ENCODE results near the gene THAP4. TPM values are rescaled to one million over a fixed set of nuclear protein-coding genes. Genes with fewer than 3 reads are reported as not detected.
A peak's percentile ranks its signal among the peaks of the same experiment; 100 is the strongest.

Gene THAP4
- total RNA-seq, 1 donor from 2014 or later, result 42.5 TPM

- no peaks in the 10 kb centered on the region for H3K36me3 Mint-ChIP-seq (ENCODE audit: low read depth, unreplicated experiment)
- TF ChIP-seq CTCF (IDR thresholded peaks at IDR 0.05; ENCODE audit: unreplicated experiment), result no peak
- H3K4me3 Mint-ChIP-seq (ENCODE audit: unreplicated experiment), result no peak overlapping the region
- no peak overlapping the region for H3K27ac Mint-ChIP-seq (ENCODE audit: unreplicated experiment)
- no peak for DNase-seq (ENCODE audit: low spot score)
- H3K9me3 Mint-ChIP-seq (ENCODE audit: unreplicated experiment), result no peaks in the 10 kb centered on the region
- peaks cover 37% of the 10 kb centered on the region for H3K4me1 Mint-ChIP-seq (ENCODE audit: unreplicated experiment)
- peaks cover 13% of the 10 kb centered on the region for H3K27me3 Mint-ChIP-seq (ENCODE audit: unreplicated experiment)
Observed at GRCh38 chr2:241550616-241551580, 86.1 kb downstream of the THAP4 start.

GRCh38 chr2:241548451-241548835, 88.5 kb downstream of the THAP4 start:
- no peaks in the 10 kb centered on the region for H3K36me3 Mint-ChIP-seq (ENCODE audit: low read depth, unreplicated experiment)
- peaks cover 15% of the 10 kb centered on the region for H3K4me1 Mint-ChIP-seq (ENCODE audit: unreplicated experiment)
- TF ChIP-seq CTCF (IDR thresholded peaks at IDR 0.05; ENCODE audit: unreplicated experiment), result no peak
- H3K9me3 Mint-ChIP-seq (ENCODE audit: unreplicated experiment), result no peaks in the 10 kb centered on the region
- no peak overlapping the region for H3K4me3 Mint-ChIP-seq (ENCODE audit: unreplicated experiment)
- DNase-seq (ENCODE audit: low spot score), result no peak
- H3K27me3 Mint-ChIP-seq (ENCODE audit: unreplicated experiment), result peaks cover 8% of the 10 kb centered on the region
- no peak overlapping the region for H3K27ac Mint-ChIP-seq (ENCODE audit: unreplicated experiment)

GRCh38 chr2:241547781-241548450, 89.0 kb downstream of the THAP4 start:
- no peak for DNase-seq (ENCODE audit: low spot score)
- Mint-ChIP-seq H3K4me3 (ENCODE audit: unreplicated experiment) (no peak overlapping the region), H3K4me1 (ENCODE audit: unreplicated experiment) (peaks cover 12% of the 10 kb centered on the region), H3K27ac (ENCODE audit: unreplicated experiment) (peak overlapping the region; percentile 64), H3K27me3 (ENCODE audit: unreplicated experiment) (peaks cover 6% of the 10 kb centered on the region), H3K36me3 (ENCODE audit: low read depth, unreplicated experiment) (no peaks in the 10 kb centered on the region), H3K9me3 (ENCODE audit: unreplicated experiment) (no peaks in the 10 kb centered on the region)
- no peak for TF ChIP-seq CTCF (IDR thresholded peaks at IDR 0.05; ENCODE audit: unreplicated experiment)

GRCh38 chr2:241546771-241547498, 90.0 kb downstream of the THAP4 start:
- H3K27ac Mint-ChIP-seq (ENCODE audit: unreplicated experiment), result no peak overlapping the region

More at GRCh38 chr2:241546771-241547498, 90.0 kb downstream of the THAP4 start:
- no peaks in the 10 kb centered on the region for H3K36me3 Mint-ChIP-seq (ENCODE audit: low read depth, unreplicated experiment)
- DNase-seq (ENCODE audit: low spot score), result peak; percentile 43
- no peaks in the 10 kb centered on the region for H3K9me3 Mint-ChIP-seq (ENCODE audit: unreplicated experiment)
- peak overlapping the region; percentile 78 for H3K4me3 Mint-ChIP-seq (ENCODE audit: unreplicated experiment)
- peaks cover 5% of the 10 kb centered on the region for H3K27me3 Mint-ChIP-seq (ENCODE audit: unreplicated experiment)
- H3K4me1 Mint-ChIP-seq (ENCODE audit: unreplicated experiment), result peaks cover 12% of the 10 kb centered on the region
- TF ChIP-seq CTCF (IDR thresholded peaks at IDR 0.05; ENCODE audit: unreplicated experiment), result no peak
